HG02571 (cell line): Measurements from ENCODE around the gene GRAMD4.

Experiments used
- ATAC-seq: cut with Tn5 transposase; IDR thresholded peaks from one replicate; pipeline ENCODE4 v1.9.1; 2021; ENCODE audit warnings: mild to moderate bottlenecking, moderate library complexity; ENCODE audit not compliant: unreplicated experiment

GRAMD4 gene

GRCh38 chr22:46666577-46667244, 46.5 kb downstream of the GRAMD4 start:
- ATAC-seq = no peak

GRCh38 chr22:46667245-46667623, 47.0 kb downstream of the GRAMD4 start:
- ATAC-seq = no peak

- no peak for ATAC-seq
These were observed 47.9 kb downstream of the GRAMD4 start for GRCh38 chr22:46668116-46668515.

- no peak for ATAC-seq
These were observed 49.0 kb downstream of the GRAMD4 start for GRCh38 chr22:46669201-46669600.

- ATAC-seq = no peak
These were observed 51.7 kb downstream of the GRAMD4 start for GRCh38 chr22:46671824-46672432.

- no peak for ATAC-seq
These were observed 52.5 kb downstream of the GRAMD4 start for GRCh38 chr22:46672731-46673130.

GRCh38 chr22:46673205-46673604, 53.0 kb downstream of the GRAMD4 start:
- ATAC-seq = no peak

GRCh38 chr22:46673662-46674236, 53.6 kb downstream of the GRAMD4 start:
- ATAC-seq = no peak

- no peak for ATAC-seq
These were observed 54.2 kb downstream of the GRAMD4 start for GRCh38 chr22:46674367-46674781.

GRCh38 chr22:46674906-46675305, 54.7 kb downstream of the GRAMD4 start:
- ATAC-seq = no peak

GRCh38 chr22:46675479-46675878, 55.3 kb downstream of the GRAMD4 start:
- ATAC-seq = no peak

GRCh38 chr22:46675938-46676337, 55.8 kb downstream of the GRAMD4 start:
- no peak for ATAC-seq

GRCh38 chr22:46676479-46676878, 56.3 kb downstream of the GRAMD4 start:
- ATAC-seq = no peak

GRCh38 chr22:46676881-46677280, 56.7 kb downstream of the GRAMD4 start:
- ATAC-seq = no peak

GRCh38 chr22:46677323-46678002, 57.3 kb downstream of the GRAMD4 start:
- ATAC-seq = no peak

GRCh38 chr22:46678003-46678657, 57.9 kb downstream of the GRAMD4 start:
- no peak for ATAC-seq

GRCh38 chr22:46678785-46679700, 58.9 kb downstream of the GRAMD4 start:
- ATAC-seq = no peak

- ATAC-seq = no peak
These were observed 59.6 kb downstream of the GRAMD4 start for GRCh38 chr22:46679706-46680269.

- ATAC-seq = no peak
These were observed 60.8 kb downstream of the GRAMD4 start for GRCh38 chr22:46681010-46681409.
